ENCODE measurements around the gene SKAP2. TPM values are rescaled to one million over a fixed set of nuclear protein-coding genes. Genes with fewer than 3 reads are reported as not detected.

SKAP2 gene
- polyA plus RNA-seq, 1 donor (not counting 4 experiments of a cell fraction or from before 2014, with no cell fraction given), result 15.0 TPM

- no peaks in the 10 kb centered on the region for H3K4me1 ChIP-seq (ENCODE audit: control insufficient read depth, extremely low read depth, insufficient read depth, low read length)
- no peak overlapping the region for H2AFZ ChIP-seq (ENCODE audit: control insufficient read depth, low read length)
- H3K36me3 ChIP-seq (ENCODE audit: control insufficient read depth in 2 of 2, extremely low read depth in 1 of 2, insufficient read depth in 2 of 2, low read length in 2 of 2), result no peaks in the 10 kb centered on the region
- no peak overlapping the region for H3K4me3 ChIP-seq (ENCODE audit: control insufficient read depth in 2 of 3, extremely low read depth in 1 of 3, insufficient read depth in 2 of 3, low read depth in 1 of 3, low read length in 3 of 3)
- TF ChIP-seq, protein P1, sequence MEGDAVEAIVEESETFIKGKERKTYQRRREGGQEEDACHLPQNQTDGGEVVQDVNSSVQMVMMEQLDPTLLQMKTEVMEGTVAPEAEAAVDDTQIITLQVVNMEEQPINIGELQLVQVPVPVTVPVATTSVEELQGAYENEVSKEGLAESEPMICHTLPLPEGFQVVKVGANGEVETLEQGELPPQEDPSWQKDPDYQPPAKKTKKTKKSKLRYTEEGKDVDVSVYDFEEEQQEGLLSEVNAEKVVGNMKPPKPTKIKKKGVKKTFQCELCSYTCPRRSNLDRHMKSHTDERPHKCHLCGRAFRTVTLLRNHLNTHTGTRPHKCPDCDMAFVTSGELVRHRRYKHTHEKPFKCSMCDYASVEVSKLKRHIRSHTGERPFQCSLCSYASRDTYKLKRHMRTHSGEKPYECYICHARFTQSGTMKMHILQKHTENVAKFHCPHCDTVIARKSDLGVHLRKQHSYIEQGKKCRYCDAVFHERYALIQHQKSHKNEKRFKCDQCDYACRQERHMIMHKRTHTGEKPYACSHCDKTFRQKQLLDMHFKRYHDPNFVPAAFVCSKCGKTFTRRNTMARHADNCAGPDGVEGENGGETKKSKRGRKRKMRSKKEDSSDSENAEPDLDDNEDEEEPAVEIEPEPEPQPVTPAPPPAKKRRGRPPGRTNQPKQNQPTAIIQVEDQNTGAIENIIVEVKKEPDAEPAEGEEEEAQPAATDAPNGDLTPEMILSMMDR (optimal IDR thresholded peaks at IDR 0.05 in 1 of 3, IDR thresholded peaks at IDR 0.05 in 1 of 3, conservative IDR thresholded peaks at IDR 0.05 in 1 of 3; ENCODE audit: extremely low read depth in 1 of 3, insufficient read depth in 2 of 3, low read length in 3 of 3), result no peak
- TF ChIP-seq EZH2 (IDR thresholded peaks at IDR 0.05; ENCODE audit: low read length), result no peak
- no peaks in the 10 kb centered on the region for H3K79me2 ChIP-seq (ENCODE audit: control insufficient read depth, insufficient read depth, low read length)
- dilution Hi-C loops (cut with MboI; ENCODE audit: extremely low pct_ligation_motif_present, low sequenced_read_pairs), result no loop called here
- no peaks in the 10 kb centered on the region for H3K9me3 ChIP-seq (ENCODE audit: control insufficient read depth, low read depth, low read length)
- H3K27me3 ChIP-seq (ENCODE audit: control insufficient read depth, extremely low read depth, insufficient read depth, low read length), result no peaks in the 10 kb centered on the region
- no peak overlapping the region for H3K4me2 ChIP-seq (ENCODE audit: control insufficient read depth, extremely low read depth, insufficient read depth, low read depth, low read length)
- DNase-seq (ENCODE audit: low read depth, low spot score), result no peak
- FAIRE-seq, result no peak
- no peaks in the 10 kb centered on the region for H3K9me1 ChIP-seq (ENCODE audit: control insufficient read depth, extremely low read depth, insufficient read depth, low read length)
- no peaks in the 10 kb centered on the region for H4K20me1 ChIP-seq (ENCODE audit: control insufficient read depth, extremely low read depth, insufficient read depth, low read length)
- H3K9ac ChIP-seq (ENCODE audit: control insufficient read depth, extremely low read depth, insufficient read depth, low read length), result no peak overlapping the region
- no peak overlapping the region for H3K27ac ChIP-seq (ENCODE audit: control insufficient read depth, insufficient read depth, low read length)
These were observed 225.3 kb downstream of the SKAP2 start for GRCh38 chr7:26639111-26639510.

GRCh38 chr7:26638140-26638539, 226.2 kb downstream of the SKAP2 start:
- no peaks in the 10 kb centered on the region for H3K79me2 ChIP-seq (ENCODE audit: control insufficient read depth, insufficient read depth, low read length)
- H3K27ac ChIP-seq (ENCODE audit: control insufficient read depth, insufficient read depth, low read length), result no peak overlapping the region
- H3K36me3 ChIP-seq (ENCODE audit: control insufficient read depth in 2 of 2, extremely low read depth in 1 of 2, insufficient read depth in 2 of 2, low read length in 2 of 2), result no peaks in the 10 kb centered on the region
- no peaks in the 10 kb centered on the region for H3K9me1 ChIP-seq (ENCODE audit: control insufficient read depth, extremely low read depth, insufficient read depth, low read length)
- no peak for FAIRE-seq
- no peaks in the 10 kb centered on the region for H3K27me3 ChIP-seq (ENCODE audit: control insufficient read depth, extremely low read depth, insufficient read depth, low read length)
- no peak for DNase-seq (ENCODE audit: low read depth, low spot score)
- no peak overlapping the region for H2AFZ ChIP-seq (ENCODE audit: control insufficient read depth, low read length)
- H3K4me2 ChIP-seq (ENCODE audit: control insufficient read depth, extremely low read depth, insufficient read depth, low read depth, low read length), result no peak overlapping the region
- no peak overlapping the region for H3K9ac ChIP-seq (ENCODE audit: control insufficient read depth, extremely low read depth, insufficient read depth, low read length)
- H3K4me1 ChIP-seq (ENCODE audit: control insufficient read depth, extremely low read depth, insufficient read depth, low read length), result peaks cover 7% of the 10 kb centered on the region
- H3K9me3 ChIP-seq (ENCODE audit: control insufficient read depth, low read depth, low read length), result no peaks in the 10 kb centered on the region
- H4K20me1 ChIP-seq (ENCODE audit: control insufficient read depth, extremely low read depth, insufficient read depth, low read length), result no peaks in the 10 kb centered on the region
- dilution Hi-C loops (cut with MboI; ENCODE audit: extremely low pct_ligation_motif_present, low sequenced_read_pairs), result no loop called here
- H3K4me3 ChIP-seq (ENCODE audit: control insufficient read depth in 2 of 3, extremely low read depth in 1 of 3, insufficient read depth in 2 of 3, low read depth in 1 of 3, low read length in 3 of 3), result no peak overlapping the region
- no peak for TF ChIP-seq EZH2 (IDR thresholded peaks at IDR 0.05; ENCODE audit: low read length)
- TF ChIP-seq, protein P1 (optimal IDR thresholded peaks at IDR 0.05 in 1 of 3, IDR thresholded peaks at IDR 0.05 in 1 of 3, conservative IDR thresholded peaks at IDR 0.05 in 1 of 3; ENCODE audit: extremely low read depth in 1 of 3, insufficient read depth in 2 of 3, low read length in 3 of 3), result no peak

All from keratinocyte (primary cell).